Naive thymus-derived CD8-positive, alpha-beta T cell (primary cell): Measurements from ENCODE around the gene RETREG3. TPM values are rescaled to one million over a fixed set of nuclear protein-coding genes. Genes with fewer than 3 reads are reported as not detected.
"Not testable (repeated sequence)": the region's sequence is repeated elsewhere in the genome, so short reads cannot be mapped to it uniquely, and the experiment has no call there.

Source experiments
- ATAC-seq, 2 donors: fragments of 150-1000 bp; cut with Tn5 transposase in 1 of 2; sonication (Bioruptor Pico), chemical (Tn5 transposase) in 1 of 2; 1 replicate in 1 of 2; 2 replicates in 1 of 2; pipeline ENCODE4 v1.10.0; 2021; ENCODE audit warnings: mild to moderate bottlenecking in 2 of 2, moderate library complexity in 2 of 2
- POLR2A ChIA-PET: fragments of 350-600 bp; sonication (Branson Sonifier 250); formaldehyde crosslinking; loops from one replicate; lab custom pipeline; 2021; ENCODE audit warnings: antibody characterized with exemption; lab: Charles Lee
- DNase-seq, 10 donors: peaks; one replicate each; pipeline versions ENCODE4 v3.0.0 to v3.0.0-alpha.2; 2020 to 2022
- H3K27ac Mint-ChIP-seq, 10 donors: one replicate each; pipeline ENCODE4 v1.8.0; 2020 to 2022; ENCODE audit warnings: mild to moderate bottlenecking in 10 of 10, mixed read lengths in 10 of 10, moderate library complexity in 4 of 10, inconsistent platforms in 1 of 10
- H3K27me3 Mint-ChIP-seq, 5 donors: one replicate each; pipeline ENCODE4 v1.8.0; 2021 to 2022; ENCODE audit warnings: mixed read lengths in 5 of 5
- H3K36me3 Mint-ChIP-seq, 3 donors: one replicate each; pipeline ENCODE4 v1.8.0; 2020 to 2022; ENCODE audit warnings: mixed read lengths in 3 of 3, mild to moderate bottlenecking in 2 of 3, inconsistent platforms in 1 of 3
- H3K4me1 Mint-ChIP-seq, 4 donors: one replicate each; pipeline ENCODE4 v1.8.0; 2021 to 2022; ENCODE audit warnings: mixed read lengths in 4 of 4
- H3K4me3 Mint-ChIP-seq, 10 donors: one replicate each; pipeline ENCODE4 v1.8.0; 2020 to 2022; ENCODE audit warnings: mild to moderate bottlenecking in 10 of 10, mixed read lengths in 10 of 10, moderate library complexity in 6 of 10, inconsistent platforms in 1 of 10
- H3K9me3 Mint-ChIP-seq, 9 donors: one replicate each; pipeline ENCODE4 v1.8.0; 2020 to 2022; ENCODE audit warnings: mixed read lengths in 9 of 9, mild to moderate bottlenecking in 3 of 9, inconsistent platforms in 1 of 9, moderate library complexity in 1 of 9
- polyA plus RNA-seq, 3 donors: library from polyadenylated mRNA; unstranded; fragments of 300-500 nt; fragmentation: Illumina TruSeq; gene quantifications; one replicate each; pipeline ENCODE4 v1.2.3, GENCODE V29; 2021
- total RNA-seq, 8 experiments: library from RNA in 2 of 8; stranded (reverse) in 2 of 8; gene quantifications; one replicate each; pipeline ENCODE4 v1.2.3 and lab custom pipeline; 2021 to 2026

RETREG3 gene
- total and polyA plus RNA-seq, 5 experiments from 2014 or later = 119 to 147 (median 131) TPM

- DNase-seq (no peak), ATAC-seq (no peak)
- H3K27me3 Mint-ChIP-seq = no peaks in the 10 kb centered on the region
- H3K9me3 Mint-ChIP-seq = no peaks in the 10 kb centered on the region
- H3K27ac Mint-ChIP-seq = peak overlapping the region; percentile 83 to 96 (median 94)
- peaks cover 0 to 2% (median 0%) of the 10 kb centered on the region in 3 donors for H3K36me3 Mint-ChIP-seq
- POLR2A ChIA-PET = interaction anchor here (0.8 to 2.6 kb wide), 9 partner anchors 8 to 132 kb away, joined by 3 to 16 read pairs (median 7); partner anchors contain the start of genes CAVIN1, MLX, NAGLU and PSMC3IP
- H3K4me1 Mint-ChIP-seq = peaks cover 13 to 51% (median 33%) of the 10 kb centered on the region in 4 donors
- H3K4me3 Mint-ChIP-seq = peak overlapping the region; percentile 84 to 95 (median 92)
Observed at GRCh38 chr17:42555122-42555622, 54.0 kb downstream of the RETREG3 start.

GRCh38 chr17:42554250-42555121, 54.7 kb downstream of the RETREG3 start:
- peak; percentile 61 to 88 (median 74) for DNase-seq
- Mint-ChIP-seq H3K9me3 (no peaks in the 10 kb centered on the region), H3K27ac (peak overlapping the region; percentile 83 to 96 (median 94)), H3K4me1 (peaks cover 11 to 51% (median 33%) of the 10 kb centered on the region in 4 donors), H3K36me3 (peaks cover 0 to 2% (median 0%) of the 10 kb centered on the region in 3 donors), H3K27me3 (no peaks in the 10 kb centered on the region), H3K4me3 (peak overlapping the region; percentile 84 to 95 (median 92))
- peak; percentile 91 to 93 for ATAC-seq
- POLR2A ChIA-PET = interaction anchor here (0.8 to 2.6 kb wide), 13 partner anchors 9 to 240 kb away, joined by 3 to 16 read pairs (median 4); partner anchors contain the start of genes CAVIN1, MLX, NAGLU and PSMC3IP

GRCh38 chr17:42553866-42554249, 55.3 kb downstream of the RETREG3 start:
- H3K4me1 Mint-ChIP-seq = peaks cover 14 to 57% (median 39%) of the 10 kb centered on the region in 4 donors
- H3K27me3 Mint-ChIP-seq = no peaks in the 10 kb centered on the region
- peak overlapping the region; percentile 66 to 96 (median 94) for H3K27ac Mint-ChIP-seq
- POLR2A ChIA-PET = interaction anchor here (0.8 to 2.6 kb wide), 12 partner anchors 9 to 239 kb away, joined by 3 to 16 read pairs (median 4); partner anchors contain the start of genes CAVIN1, MLX, NAGLU and RETREG3
- H3K4me3 Mint-ChIP-seq = peak overlapping the region; percentile 84 to 95 (median 92)
- ATAC-seq (peak in 1 of 2 donors; percentile 28), DNase-seq (no peak)
- H3K9me3 Mint-ChIP-seq = no peaks in the 10 kb centered on the region
- H3K36me3 Mint-ChIP-seq = peaks cover 0 to 2% (median 0%) of the 10 kb centered on the region in 3 donors

GRCh38 chr17:42553161-42553818, 55.9 kb downstream of the RETREG3 start:
- peak overlapping the region; percentile 77 to 95 (median 90) for H3K4me3 Mint-ChIP-seq
- H3K36me3 Mint-ChIP-seq = peaks cover 0 to 2% (median 0%) of the 10 kb centered on the region in 3 donors
- DNase-seq (no peak), ATAC-seq (no peak)
- no peaks in the 10 kb centered on the region for H3K27me3 Mint-ChIP-seq
- H3K4me1 Mint-ChIP-seq = peaks cover 14 to 60% (median 41%) of the 10 kb centered on the region in 4 donors
- H3K9me3 Mint-ChIP-seq = no peaks in the 10 kb centered on the region
- POLR2A ChIA-PET = interaction anchor here (0.6 to 2.6 kb wide), 6 partner anchors 13 to 239 kb away, joined by 3 to 16 read pairs (median 6); partner anchors contain the start of genes MLX, NAGLU, RETREG3 and TUBG1
- H3K27ac Mint-ChIP-seq = peak overlapping the region in 9 of 10 donors; percentile 66 to 96 (median 93)

- ATAC-seq, H3K9me3 Mint-ChIP-seq, H3K27me3 Mint-ChIP-seq, POLR2A ChIA-PET, H3K36me3 Mint-ChIP-seq, DNase-seq: not testable (repeated sequence)
- peaks cover 14 to 60% (median 42%) of the 10 kb centered on the region in 4 donors for H3K4me1 Mint-ChIP-seq
- H3K27ac Mint-ChIP-seq = peak within 1 kb of the TSS; percentile 48 to 96 (median 88)
- H3K4me3 Mint-ChIP-seq = peak within 1 kb of the TSS; percentile 84 to 95 (median 92)
Observed at GRCh38 chr17:42552736-42553135, 56.4 kb downstream of the RETREG3 start, which contains the start of gene HSD17B1. HSD17B1 (plus strand) TSS chr17:42552923; CDS start chr17:42552934, 11 bp downstream.

GRCh38 chr17:42548993-42549755, 60.0 kb downstream of the RETREG3 start:
- Mint-ChIP-seq H3K27me3 (no peaks in the 10 kb centered on the region), H3K4me3 (peak overlapping the region; percentile 39 to 72 (median 50)), H3K36me3 (peaks cover 0 to 2% (median 0%) of the 10 kb centered on the region in 3 donors), H3K9me3 (no peaks in the 10 kb centered on the region), H3K27ac (peak overlapping the region in 3 of 10 donors; percentile 7 to 88 (median 28)), H3K4me1 (peaks cover 11 to 39% (median 27%) of the 10 kb centered on the region in 4 donors)
- POLR2A ChIA-PET = interaction anchor here (0.6 to 2.9 kb wide), 8 partner anchors 12 to 161 kb away, joined by 3 to 16 read pairs (median 5); partner anchors contain the start of genes MLX, NAGLU, PSMC3IP and STAT3
- DNase-seq (no peak), ATAC-seq (no peak)

GRCh38 chr17:42548070-42548837, 60.9 kb downstream of the RETREG3 start:
- Mint-ChIP-seq H3K36me3 (peaks cover 0 to 2% (median 0%) of the 10 kb centered on the region in 3 donors), H3K4me1 (peaks cover 9 to 32% (median 21%) of the 10 kb centered on the region in 4 donors), H3K9me3 (no peaks in the 10 kb centered on the region), H3K27me3 (no peaks in the 10 kb centered on the region), H3K4me3 (peak overlapping the region; percentile 33 to 72 (median 50)), H3K27ac (peak overlapping the region in 3 of 10 donors; percentile 6 to 34 (median 7))
- POLR2A ChIA-PET = interaction anchor here (0.6 to 2.9 kb wide), 11 partner anchors 11 to 160 kb away, joined by 3 to 16 read pairs (median 4); partner anchors contain the start of genes MLX, NAGLU, PSMC3IP and STAT3
- ATAC-seq = peak; percentile 90 to 97
- peak; percentile 42 to 87 (median 74) for DNase-seq

- POLR2A ChIA-PET = interaction anchor here (0.6 to 2.9 kb wide), 10 partner anchors 10 to 159 kb away, joined by 3 to 16 read pairs (median 4); partner anchors contain the start of genes COASY, MLX, NAGLU and STAT3
- no peak for DNase-seq
- no peaks in the 10 kb centered on the region for H3K27me3 Mint-ChIP-seq
- H3K36me3 Mint-ChIP-seq = peaks cover 0 to 2% (median 0%) of the 10 kb centered on the region in 3 donors
- no peak overlapping the region for H3K27ac Mint-ChIP-seq
- peak overlapping the region in 1 of 10 donors; percentile 56 for H3K4me3 Mint-ChIP-seq
- no peak for ATAC-seq
- H3K9me3 Mint-ChIP-seq = no peaks in the 10 kb centered on the region
- H3K4me1 Mint-ChIP-seq = peaks cover 10 to 32% (median 19%) of the 10 kb centered on the region in 4 donors
Observed at GRCh38 chr17:42547698-42548069, 61.5 kb downstream of the RETREG3 start.

GRCh38 chr17:42547001-42547461, 62.1 kb downstream of the RETREG3 start:
- no peak overlapping the region for H3K27ac Mint-ChIP-seq
- ATAC-seq (no peak), DNase-seq (no peak)
- peak overlapping the region in 2 of 10 donors; percentile 14 to 24 for H3K4me3 Mint-ChIP-seq
- H3K4me1 Mint-ChIP-seq = peaks cover 8 to 26% (median 18%) of the 10 kb centered on the region in 4 donors
- peaks cover 0 to 2% (median 0%) of the 10 kb centered on the region in 3 donors for H3K36me3 Mint-ChIP-seq
- no peaks in the 10 kb centered on the region for H3K27me3 Mint-ChIP-seq
- POLR2A ChIA-PET = interaction anchor here (1.4 to 2.9 kb wide), 4 partner anchors 10 to 158 kb away, joined by 4 to 16 read pairs (median 6); partner anchors contain the start of genes COASY, MLX, NAGLU and STAT3
- H3K9me3 Mint-ChIP-seq = no peaks in the 10 kb centered on the region

GRCh38 chr17:42545755-42546505, 63.2 kb downstream of the RETREG3 start:
- POLR2A ChIA-PET, H3K9me3 Mint-ChIP-seq, H3K27me3 Mint-ChIP-seq, ATAC-seq, H3K36me3 Mint-ChIP-seq, H3K4me3 Mint-ChIP-seq, DNase-seq: not testable (repeated sequence)
- H3K4me1 Mint-ChIP-seq = peaks cover 12 to 31% (median 23%) of the 10 kb centered on the region in 4 donors
- H3K27ac Mint-ChIP-seq = peak overlapping the region in 1 of 10 donors; percentile 27
